ENCODE measurements around the gene GLUD1.
"Not testable (repeated sequence)": the region's sequence is repeated elsewhere in the genome, so short reads cannot be mapped to it uniquely, and the experiment has no call there.

GLUD1 gene

GRCh38 chr10:87038786-87039185 is 55.9 kb downstream of the GLUD1 start:
- DNase-seq = no peak

- no peak for DNase-seq
These were observed 56.3 kb downstream of the GLUD1 start for GRCh38 chr10:87038286-87038717.

DNA sequence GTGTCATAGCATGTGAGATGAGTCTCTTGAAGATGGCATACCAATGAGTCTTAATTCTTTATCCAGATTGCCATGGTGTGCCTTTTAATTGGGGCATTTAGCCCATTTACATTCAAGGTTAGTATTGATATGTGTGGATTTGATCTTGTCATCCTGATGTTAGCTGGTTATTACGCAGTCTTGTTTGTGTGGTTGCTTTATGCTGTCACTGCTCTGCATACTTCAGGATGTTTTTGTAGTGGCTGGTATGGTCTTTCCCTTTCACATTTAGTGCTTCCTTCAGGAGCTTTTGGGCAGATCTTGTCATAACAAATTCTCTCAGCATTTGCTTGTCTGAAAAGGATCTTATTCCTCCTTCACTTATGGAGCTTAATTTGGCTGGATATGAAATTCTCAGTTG is 58.0 kb downstream of the GLUD1 start:
- no peak for DNase-seq

- DNase-seq = no peak
These were observed 63.6 kb downstream of the GLUD1 start for GRCh38 chr10:87030912-87031635.

DNA sequence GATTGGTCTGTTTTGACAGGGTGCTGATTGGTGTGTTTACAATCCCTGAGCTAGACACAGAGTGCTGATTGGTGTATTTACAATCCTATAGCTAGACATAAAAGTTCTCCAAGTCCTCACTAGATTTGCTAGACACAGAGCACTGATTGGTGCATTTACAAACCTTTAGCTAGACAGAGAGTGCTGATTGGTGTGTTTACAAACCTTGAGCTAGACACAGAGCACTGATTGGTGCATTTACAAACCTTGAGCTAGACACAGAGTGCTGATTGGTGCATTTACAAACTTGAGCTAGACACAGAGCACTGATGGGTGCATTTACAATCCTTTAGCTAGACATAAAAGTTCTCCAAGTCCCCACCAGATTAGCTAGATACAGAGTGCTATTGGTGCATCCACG is 64.2 kb downstream of the GLUD1 start:
- DNase-seq = not testable (repeated sequence)

DNA sequence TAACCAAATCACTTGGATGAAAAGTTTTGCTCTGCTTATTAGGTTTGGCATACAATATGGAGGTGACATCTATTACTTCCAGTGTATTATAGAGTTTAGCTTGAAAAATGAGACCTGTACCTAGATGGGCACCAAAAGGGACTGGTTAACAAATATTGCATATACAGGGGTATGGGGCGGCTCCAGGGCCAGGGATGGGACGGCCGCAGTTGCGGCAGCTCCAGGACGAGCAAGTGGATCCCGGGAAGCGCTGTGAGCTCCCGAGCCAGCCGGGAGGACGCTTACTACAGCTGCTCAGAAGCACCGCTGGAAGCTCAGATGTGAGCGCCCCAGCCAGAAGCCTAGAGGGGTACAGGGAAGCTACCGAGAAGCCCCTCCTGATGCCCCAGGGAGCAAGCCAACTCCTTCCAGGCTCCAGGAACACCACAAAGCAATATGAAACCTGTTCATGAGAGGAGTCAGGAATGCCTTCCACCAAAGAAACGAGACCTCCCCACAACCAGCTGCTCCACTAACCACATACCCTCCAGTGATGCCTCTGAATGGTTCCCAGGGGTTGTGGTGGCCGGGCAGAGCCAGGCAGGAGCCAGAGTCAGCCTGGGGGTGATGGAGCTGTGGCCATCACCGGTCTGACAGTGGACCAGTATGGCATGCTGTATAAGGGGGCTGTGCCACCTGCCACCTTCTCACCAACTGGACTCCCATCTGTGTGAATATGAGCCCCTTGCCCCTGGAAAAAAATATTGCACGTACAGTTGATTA is 67.7 kb downstream of the GLUD1 start:
- DNase-seq = not testable (repeated sequence)

DNA sequence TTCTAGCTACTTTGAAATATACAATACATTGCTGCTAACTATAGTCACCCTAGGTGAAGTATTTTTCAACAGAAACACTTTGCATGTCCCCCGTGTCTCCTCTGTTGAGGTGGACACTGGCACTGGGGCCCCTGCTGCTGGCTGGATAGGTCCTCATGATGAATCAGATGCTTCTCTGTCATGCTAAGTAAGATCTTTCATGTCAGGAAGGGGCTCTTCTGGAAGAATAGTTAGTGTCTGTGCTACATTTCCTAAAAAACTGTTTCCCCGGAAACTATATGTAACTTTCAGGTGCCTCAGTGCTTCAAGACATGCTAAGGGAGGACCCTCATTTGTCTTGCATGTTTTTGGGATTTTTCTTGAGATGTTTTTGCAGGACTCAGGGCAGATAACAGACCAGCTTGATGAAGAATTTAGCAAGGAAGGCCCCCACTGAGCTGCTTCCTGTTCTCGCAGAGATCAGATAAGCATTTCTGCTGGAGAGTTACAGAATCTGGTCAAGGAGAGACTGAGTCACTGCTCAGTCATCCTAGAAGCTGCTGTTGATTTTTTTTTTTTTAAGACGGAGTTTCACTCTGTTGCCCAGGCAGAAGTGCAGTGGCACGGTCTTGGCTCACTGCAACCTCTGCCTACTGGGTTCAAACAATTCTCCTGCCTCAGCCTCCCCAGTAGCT is 69.2 kb downstream of the GLUD1 start:
- DNase-seq = peak; percentile 31 to 52

GRCh38 chr10:87020056-87020455 is 74.6 kb downstream of the GLUD1 start, which contains the start of gene FAM25A:
Gene FAM25A, plus strand, starts transcription at chr10:87020294. Its CDS starts 31 bp downstream, at chr10:87020325.
- DNase-seq = not testable (repeated sequence)

GRCh38 chr10:87019504-87019903 is 75.1 kb downstream of the GLUD1 start:
- DNase-seq = not testable (repeated sequence)

DNA sequence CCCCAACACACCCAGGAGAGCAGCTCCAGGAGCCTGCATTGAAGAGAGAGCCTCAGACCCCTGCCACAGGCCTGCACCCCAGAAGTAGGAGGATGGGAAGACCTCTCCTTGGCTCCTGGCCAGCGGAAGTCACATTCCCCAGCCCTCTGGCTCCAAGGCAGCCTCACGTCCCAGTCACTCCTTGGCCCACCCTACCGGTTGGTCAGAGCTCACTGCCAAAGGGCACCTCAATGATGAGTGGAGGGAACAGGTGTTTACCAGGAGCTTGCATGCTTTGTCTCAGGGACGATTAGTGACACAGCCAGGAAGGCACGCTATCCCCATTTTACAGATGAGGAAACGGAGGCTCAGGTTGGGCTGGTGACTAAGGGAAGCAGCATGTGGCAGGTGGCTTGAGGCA is 75.6 kb downstream of the GLUD1 start:
- DNase-seq = not testable (repeated sequence)

- DNase-seq = not testable (repeated sequence)
These were observed 76.5 kb downstream of the GLUD1 start for GRCh38 chr10:87018127-87018526.

DNA sequence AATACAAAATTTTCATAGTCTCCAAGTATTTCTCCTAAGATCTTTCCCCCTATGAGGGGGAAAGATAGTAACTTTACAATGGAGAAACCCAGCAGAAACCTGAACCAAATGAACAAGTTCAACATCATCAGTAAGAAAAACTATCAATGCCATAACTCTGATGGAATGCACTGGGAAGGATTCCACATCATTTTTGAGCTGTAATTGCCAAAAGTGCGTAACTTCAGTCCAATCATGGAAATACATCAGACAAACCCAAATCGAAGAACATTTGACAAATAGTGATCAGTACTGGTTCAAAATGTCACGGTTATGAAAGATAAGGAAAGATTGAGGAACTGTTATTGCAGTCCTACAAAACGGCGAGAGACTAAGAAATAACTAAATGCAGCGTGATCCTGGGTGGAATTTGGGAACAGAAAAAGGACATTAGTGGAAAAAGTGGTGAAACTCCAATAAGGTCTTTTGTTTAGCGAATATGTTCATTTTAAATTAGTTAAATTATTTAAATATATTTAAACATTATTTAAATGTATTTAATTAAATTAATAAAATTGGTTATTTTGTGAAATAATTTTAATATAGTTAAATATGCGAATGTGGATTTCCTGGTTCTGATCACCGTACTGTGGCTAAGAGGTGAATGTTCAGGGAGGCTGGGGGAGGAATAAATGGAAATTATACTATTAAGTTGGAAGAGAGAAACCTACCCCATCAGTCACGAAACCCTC is 79.5 kb downstream of the GLUD1 start:
- not testable (repeated sequence) for DNase-seq

DNA sequence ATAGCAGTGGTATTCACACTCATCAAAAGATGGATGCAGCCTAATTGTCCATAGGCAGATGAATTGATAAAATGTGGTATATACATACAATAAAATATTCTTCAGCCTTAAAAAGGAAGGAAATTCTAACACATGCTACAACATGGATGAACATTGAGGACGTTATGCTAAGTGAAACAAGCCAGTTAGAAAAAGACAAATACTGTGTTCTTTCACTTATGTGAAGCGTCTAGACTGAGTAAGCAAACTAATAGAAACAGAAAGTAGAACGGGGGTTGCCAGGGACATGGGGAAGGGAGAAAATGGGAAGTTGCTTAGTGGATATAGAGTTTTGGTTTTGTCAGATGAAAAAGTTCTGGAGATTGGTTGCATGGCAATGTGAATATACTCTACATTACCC is 81.1 kb downstream of the GLUD1 start:
- DNase-seq = peak; percentile 35 to 55

DNA sequence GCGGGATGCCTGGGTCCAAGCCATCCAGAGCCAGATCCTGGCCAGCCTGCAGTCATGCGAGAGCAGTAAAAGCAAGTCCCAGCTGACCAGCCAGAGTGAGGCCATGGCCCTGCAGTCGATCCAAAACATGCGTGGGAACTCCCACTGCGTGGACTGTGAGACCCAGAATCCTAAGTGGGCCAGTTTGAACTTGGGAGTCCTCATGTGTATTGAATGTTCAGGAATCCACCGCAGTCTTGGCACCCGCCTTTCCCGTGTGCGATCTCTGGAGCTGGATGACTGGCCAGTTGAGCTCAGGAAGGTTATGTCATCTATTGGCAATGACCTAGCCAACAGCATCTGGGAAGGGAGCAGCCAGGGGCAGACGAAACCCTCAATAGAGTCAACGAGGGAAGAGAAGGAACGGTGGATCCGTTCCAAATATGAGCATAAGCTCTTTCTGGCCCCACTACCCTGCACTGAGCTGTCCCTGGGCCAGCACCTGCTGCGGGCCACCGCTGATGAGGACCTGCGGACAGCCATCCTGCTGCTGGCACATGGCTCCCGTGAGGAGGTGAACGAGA is 85.4 kb downstream of the GLUD1 start:
- not testable (repeated sequence) for DNase-seq

GRCh38 chr10:87008303-87008702 is 86.3 kb downstream of the GLUD1 start:
- DNase-seq = not testable (repeated sequence)

DNA sequence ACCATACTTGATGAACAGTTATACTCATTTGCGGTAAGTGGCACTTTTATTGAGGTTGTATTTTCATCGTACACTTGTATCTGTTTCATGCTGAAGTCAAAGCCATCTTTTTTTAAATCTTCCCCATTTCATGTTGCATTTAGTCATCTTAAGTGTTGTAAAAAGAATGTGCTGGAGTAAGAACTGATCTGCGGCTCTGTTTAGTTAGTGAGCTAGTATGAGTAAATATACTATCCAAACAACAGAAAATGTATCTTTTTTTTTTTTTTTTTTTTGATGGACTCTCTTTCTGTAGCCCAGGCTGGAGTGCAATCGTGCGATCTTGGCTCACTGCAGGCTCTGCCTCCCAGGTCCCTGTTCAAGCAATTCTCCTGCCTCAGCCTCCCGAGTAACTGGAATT is 87.0 kb downstream of the GLUD1 start:
- not testable (repeated sequence) for DNase-seq

- DNase-seq = not testable (repeated sequence)
These were observed 87.5 kb downstream of the GLUD1 start for GRCh38 chr10:87007124-87007523.

DNA sequence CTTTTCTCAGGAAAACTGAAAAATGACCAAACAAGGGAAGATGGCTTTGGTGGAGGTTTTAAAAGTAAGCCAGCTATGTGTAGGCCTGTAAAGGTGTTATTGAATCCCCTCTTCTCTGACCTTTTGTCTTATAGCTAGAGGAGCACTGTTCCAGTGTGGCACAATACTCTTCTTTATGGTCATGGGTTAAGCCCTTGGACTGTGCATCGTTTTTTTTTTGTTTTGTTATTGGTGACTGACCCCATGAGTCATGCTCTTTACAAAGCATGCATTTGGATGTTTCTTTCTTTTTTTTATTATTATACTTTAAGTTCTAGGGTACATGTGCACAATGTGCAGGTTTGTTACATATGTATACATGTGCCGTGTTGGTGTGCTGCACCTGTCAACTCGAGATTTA is 94.2 kb downstream of the GLUD1 start:
- DNase-seq = peak; percentile 45 to 68

Measured in inflammatory macrophage treated with lipopolysaccharide for 1 hour (primary cell).